HG03108 (cell line): ENCODE data around the gene MIPEP.
"Not testable (repeated sequence)": the region's sequence is repeated elsewhere in the genome, so short reads cannot be mapped to it uniquely, and the experiment has no call there.

ENCODE experiments used
- ATAC-seq: cut with Tn5 transposase; IDR thresholded peaks from one replicate; pipeline ENCODE4 v1.9.1; 2021; ENCODE audit warnings: moderate library complexity; ENCODE audit not compliant: unreplicated experiment

MIPEP gene

GRCh38 chr13:23888658-23889614, at the start of gene MIPEP:
Gene MIPEP (minus strand): TSS chr13:23889400. CDS start chr13:23889320, 80 bp downstream.
- ATAC-seq = peak; percentile 96

DNA sequence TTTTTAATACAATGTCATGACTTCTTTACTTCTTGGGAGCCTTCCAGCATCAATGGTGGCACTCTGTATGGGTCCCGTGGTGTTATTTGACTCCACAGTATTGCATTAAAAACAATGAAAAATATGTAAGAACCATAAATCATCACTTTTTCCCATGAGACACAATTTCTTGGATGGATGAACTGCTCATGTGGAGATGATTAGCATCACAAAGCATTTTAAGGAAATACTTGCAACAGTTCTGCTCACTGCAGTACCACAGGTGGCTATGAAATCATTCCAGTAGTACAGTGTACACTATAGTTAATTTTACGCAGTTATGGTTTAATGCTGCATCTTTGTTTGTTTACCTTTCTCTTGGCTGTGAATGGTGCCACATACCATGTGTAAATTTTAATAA, 45.3 kb upstream of the MIPEP start:
- no peak for ATAC-seq

DNA sequence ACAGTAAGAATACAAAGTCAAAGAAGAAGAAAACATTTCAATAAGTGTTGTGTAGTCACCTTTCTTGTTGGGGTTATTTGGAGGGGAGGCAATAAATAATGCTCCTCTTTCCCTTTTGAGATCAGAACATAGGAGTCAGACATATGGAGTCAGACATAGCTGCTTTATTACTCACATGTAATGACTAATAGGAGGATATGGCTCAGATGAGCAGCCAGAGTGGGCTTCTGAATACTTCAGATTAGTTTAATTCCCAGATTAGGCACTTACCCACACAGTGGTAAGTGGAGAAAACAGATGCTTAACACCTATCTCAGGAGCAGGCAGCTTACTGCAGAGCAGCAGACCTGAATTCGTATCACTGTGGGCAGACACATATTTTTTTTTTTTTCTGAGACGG, 39.8 kb upstream of the MIPEP start:
- no peak for ATAC-seq

GRCh38 chr13:23923031-23923430, 33.8 kb upstream of the MIPEP start:
- ATAC-seq = no peak

DNA sequence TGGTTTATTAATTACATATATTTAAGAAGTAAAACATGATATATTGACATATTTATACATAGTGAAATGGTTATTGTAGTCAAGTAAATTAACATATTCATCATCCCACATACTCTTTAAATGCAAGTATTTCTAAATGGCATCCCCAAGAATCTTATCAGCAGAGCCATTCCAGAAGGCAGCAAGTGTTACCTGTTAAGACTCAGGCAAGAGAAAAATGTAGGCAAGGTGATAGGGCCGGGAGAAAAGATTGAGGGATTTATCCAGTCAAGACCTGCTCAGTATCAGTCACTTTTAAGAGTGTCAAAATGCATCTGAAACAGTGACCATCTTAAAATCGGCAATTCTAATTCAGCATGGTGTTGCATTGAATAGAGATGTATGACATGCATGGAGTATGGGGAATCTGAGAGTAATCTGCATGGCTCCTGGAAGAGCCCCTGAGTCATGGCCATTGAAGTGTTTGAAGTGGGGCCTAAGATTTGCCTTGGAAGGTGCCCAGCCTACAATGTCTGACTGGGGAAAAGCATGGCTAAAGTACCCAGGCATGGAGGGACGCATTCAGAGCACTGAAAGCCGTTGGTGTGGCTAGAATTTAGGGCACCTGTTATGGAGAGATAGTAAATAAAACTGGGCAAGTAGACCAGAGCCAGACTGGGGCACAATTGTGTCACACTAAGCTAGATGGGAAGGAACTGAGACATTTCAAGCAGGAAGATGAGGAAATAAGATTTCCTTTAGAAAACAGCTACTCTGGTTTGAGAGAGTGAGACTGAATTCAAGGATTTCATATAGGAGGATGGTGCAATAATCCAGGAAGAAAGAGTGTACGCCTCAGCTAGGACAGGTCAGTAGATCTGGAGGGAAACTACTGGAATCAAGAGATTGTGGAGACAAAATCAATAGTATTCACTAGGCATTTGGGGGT, 33.1 kb upstream of the MIPEP start:
- ATAC-seq = no peak

DNA sequence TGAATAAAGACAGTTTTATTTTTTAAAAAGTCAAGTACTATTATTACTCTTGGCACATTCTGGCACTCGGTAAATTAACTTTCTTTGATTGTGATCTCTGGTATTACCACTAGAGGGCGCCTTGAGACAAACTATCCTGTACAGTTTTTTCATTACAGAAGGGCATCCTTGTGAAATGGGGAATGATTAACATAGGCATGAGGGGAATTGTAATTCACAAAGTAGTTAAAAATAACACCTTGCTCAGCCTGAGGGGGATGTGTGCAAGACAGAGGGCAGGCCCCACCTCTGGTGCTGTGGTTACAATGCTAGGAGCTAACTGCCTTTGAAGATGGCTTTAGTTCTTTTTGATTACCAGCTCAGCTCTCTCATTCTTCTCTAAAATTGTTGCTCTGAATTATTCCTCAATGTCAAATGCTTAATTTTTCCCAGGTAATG, 32.3 kb upstream of the MIPEP start:
- no peak for ATAC-seq

- ATAC-seq = no peak
Measured at GRCh38 chr13:23919006-23919405, 29.8 kb upstream of the MIPEP start.

- no peak for ATAC-seq
Measured at GRCh38 chr13:23918208-23918607, 29.0 kb upstream of the MIPEP start.

DNA sequence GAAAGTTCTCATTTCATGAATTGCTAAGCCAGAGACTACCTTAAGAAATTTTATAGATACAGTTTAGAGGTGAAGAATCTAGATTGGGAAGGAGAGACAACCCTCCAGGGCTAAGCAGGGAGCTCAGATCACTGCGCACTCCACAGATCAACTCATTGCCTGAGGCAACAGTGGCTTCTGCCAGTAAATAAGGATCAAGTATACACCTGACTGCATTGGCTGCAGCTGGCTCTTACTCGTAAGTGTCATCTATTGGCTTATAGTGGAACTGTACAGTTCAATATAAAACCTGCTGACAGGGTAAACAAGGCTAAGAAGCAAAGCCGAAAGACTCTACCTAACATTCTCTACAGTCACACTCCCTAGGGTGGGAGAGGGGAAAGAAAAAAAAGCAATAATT, 26.1 kb upstream of the MIPEP start:
- ATAC-seq = no peak

DNA sequence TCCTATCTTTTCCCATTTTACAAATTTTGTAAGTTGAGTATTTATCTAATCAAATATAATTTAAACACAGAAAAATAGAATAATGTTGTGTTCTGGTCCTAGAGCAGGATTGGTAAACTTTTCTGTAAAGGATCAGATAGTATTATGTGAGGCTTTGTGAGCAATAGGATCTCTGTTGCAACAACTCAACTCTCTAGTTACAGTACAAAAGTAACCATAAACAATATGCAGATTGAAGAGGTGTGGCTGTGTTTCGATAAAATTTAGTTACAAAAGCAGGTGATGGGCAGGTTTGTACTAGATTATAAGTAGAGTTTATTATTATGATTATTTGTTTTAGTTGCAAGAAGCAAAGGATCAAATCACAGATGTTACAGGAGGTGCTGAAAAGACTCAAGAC, 23.3 kb upstream of the MIPEP start:
- no peak for ATAC-seq

DNA sequence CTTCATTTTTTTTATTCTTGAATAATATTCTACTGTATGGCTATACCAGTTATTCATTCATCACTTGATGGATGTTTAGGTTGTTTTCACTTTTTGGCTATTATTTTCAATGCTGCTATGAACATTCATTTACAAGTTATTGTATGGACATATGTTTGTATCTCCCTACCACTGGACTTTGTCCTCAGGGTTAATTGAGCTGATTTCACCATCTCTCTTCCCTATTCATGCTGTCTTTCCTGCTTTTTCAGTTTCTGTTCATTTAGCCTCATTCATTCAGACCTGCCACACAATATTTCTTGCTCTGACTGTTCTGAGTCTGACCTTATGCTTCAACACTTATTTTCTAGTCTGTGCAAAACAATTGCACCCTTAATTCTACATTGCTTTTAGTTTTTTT, 20.4 kb upstream of the MIPEP start:
- no peak for ATAC-seq

DNA sequence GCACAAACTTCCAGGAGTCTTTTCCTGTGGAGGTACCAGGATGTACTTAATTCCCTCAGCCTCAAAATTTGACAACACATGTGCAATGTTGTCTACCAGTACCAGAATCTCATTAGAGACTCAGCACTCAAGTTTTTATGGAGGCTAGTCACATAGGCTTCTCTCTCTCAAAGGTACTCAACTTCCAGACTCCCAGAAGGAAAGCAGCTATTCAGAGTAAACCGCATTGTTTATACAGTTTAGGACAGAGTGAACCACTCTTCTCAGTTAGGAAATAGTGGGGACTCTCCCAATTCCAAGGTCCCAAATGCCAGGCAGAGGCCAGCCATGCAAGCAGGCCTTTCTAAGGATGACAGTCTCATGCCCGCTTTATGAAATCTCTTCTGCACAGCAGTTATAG, 16.6 kb upstream of the MIPEP start:
- no peak for ATAC-seq

DNA sequence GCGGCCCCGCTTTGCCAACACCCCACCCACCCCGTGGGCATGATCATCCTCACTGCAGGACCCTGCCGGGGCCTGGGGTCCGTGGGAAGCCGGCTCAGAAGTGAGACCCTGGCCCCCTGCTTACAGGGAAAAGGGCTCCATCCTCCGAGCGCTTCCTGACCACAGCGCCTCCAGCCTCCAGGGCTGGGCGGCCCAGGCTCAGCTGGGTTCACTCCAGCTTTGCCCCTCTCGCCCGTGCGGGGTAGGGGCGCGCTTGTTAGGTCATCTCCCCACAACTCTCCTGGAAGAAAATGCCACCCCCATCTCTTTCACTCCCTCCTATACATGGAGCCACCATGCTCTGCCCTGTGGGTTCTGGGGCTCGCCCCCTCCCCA, 14.7 kb upstream of the MIPEP start:
- ATAC-seq = no peak

- ATAC-seq = no peak
Measured at GRCh38 chr13:23902975-23903905, 14.0 kb upstream of the MIPEP start.

DNA sequence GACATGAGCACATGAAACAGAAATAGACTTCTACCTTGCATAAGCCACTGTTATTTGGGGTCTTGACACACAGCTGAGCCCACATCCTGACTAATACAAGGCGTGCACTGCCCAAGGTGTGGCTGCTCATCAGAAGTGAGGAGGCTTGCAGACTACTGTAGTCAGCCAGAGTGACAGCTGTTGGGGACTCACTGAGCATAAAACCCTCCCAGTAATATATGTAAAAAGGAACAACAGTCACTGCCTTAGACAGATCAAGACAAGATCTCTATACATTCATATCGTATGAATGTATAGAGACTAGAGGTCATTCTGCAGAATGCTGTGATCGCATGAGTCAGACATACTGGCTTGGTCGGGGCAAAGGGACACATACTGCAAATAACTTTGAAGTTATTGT, 12.2 kb upstream of the MIPEP start:
- no peak for ATAC-seq

DNA sequence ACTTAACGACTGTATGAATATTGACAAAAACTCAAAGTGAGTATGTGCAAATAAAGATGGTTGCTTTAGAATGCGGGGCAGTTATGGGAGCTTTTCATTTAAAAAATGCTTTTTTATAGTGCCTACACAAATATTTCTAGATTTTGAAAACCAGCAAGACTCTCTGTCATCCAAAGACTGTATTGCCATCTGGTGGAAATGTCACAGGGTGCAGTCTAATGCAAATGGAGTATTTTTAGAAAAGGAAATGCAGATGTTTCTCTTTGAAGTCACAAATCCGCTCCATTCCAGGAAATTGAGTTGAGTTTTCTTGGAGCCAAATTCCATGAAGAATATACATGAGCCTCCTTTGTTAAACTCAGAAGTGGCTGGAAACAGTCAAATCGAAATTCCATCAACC, 10.4 kb upstream of the MIPEP start:
- ATAC-seq = no peak

DNA sequence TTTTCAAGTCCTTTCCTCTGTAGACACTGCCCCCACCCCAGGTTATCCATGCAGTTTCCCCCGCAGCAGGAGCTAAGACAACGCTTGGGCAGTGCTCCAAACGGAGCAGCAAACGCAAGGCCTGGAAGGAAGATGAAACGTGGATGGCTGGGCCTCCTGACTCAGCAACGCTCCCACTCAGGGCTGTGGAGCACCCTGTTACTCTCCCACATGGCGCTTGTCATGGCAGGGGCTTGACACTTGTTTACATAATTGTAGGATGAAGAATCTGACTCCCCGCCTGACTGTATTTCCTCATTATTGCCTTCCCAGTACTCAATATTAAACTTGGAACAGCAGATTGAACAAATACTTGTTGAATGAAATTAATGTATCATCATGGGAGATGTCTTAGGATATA, 8.9 kb upstream of the MIPEP start:
- no peak for ATAC-seq

GRCh38 chr13:23897452-23897919, 8.3 kb upstream of the MIPEP start, which contains the start of gene C1QTNF9B:
Gene C1QTNF9B (minus strand): TSS chr13:23897502.
- ATAC-seq = not testable (repeated sequence)

GRCh38 chr13:23894746-23895145, 5.5 kb upstream of the MIPEP start:
- ATAC-seq = not testable (repeated sequence)

GRCh38 chr13:23893791-23894190, 4.6 kb upstream of the MIPEP start:
- not testable (repeated sequence) for ATAC-seq
